Measurements from ENCODE around the gene SERINC5. TPM values are rescaled to one million over a fixed set of nuclear protein-coding genes. Genes with fewer than 3 reads are reported as not detected.
"Not testable (repeated sequence)": the region's sequence is repeated elsewhere in the genome, so short reads cannot be mapped to it uniquely, and the experiment has no call there.

The SERINC5 gene
- total RNA-seq, 6 experiments from 2014 or later, result 16.4 to 28.1 (median 19.9) TPM

GRCh38 chr5:80282054-80282453, 26.2 kb upstream of the SERINC5 start:
- no peak for TF ChIP-seq CTCF (IDR thresholded peaks at IDR 0.05)
- no peaks in the 10 kb centered on the region for H3K4me1 Mint-ChIP-seq (ENCODE audit: low read depth)
- H3K27ac Mint-ChIP-seq, result no peak overlapping the region
- peaks cover 10% of the 10 kb centered on the region for H3K27me3 Mint-ChIP-seq (ENCODE audit: insufficient read depth)
- DNase-seq, result no peak
- H3K36me3 Mint-ChIP-seq (ENCODE audit: low read depth), result no peaks in the 10 kb centered on the region
- no peak overlapping the region for H3K4me3 Mint-ChIP-seq
- no peaks in the 10 kb centered on the region for H3K9me3 Mint-ChIP-seq

GRCh38 chr5:80277191-80277590, 21.3 kb upstream of the SERINC5 start:
- H3K4me1 Mint-ChIP-seq (ENCODE audit: low read depth), result no peaks in the 10 kb centered on the region
- TF ChIP-seq CTCF (IDR thresholded peaks at IDR 0.05), result no peak
- no peak overlapping the region for H3K27ac Mint-ChIP-seq
- no peak for DNase-seq
- H3K36me3 Mint-ChIP-seq (ENCODE audit: low read depth), result no peaks in the 10 kb centered on the region
- H3K27me3 Mint-ChIP-seq (ENCODE audit: insufficient read depth), result no peaks in the 10 kb centered on the region; the same call in none of the 2 replicates
- no peaks in the 10 kb centered on the region for H3K9me3 Mint-ChIP-seq
- H3K4me3 Mint-ChIP-seq, result no peak overlapping the region

- no peak overlapping the region for H3K27ac Mint-ChIP-seq
- DNase-seq, result no peak
- no peak for TF ChIP-seq CTCF (IDR thresholded peaks at IDR 0.05)
- H3K27me3 Mint-ChIP-seq (ENCODE audit: insufficient read depth), result no peaks in the 10 kb centered on the region; the same call in none of the 2 replicates
- no peaks in the 10 kb centered on the region for H3K4me1 Mint-ChIP-seq (ENCODE audit: low read depth)
- no peaks in the 10 kb centered on the region for H3K36me3 Mint-ChIP-seq (ENCODE audit: low read depth)
- H3K4me3 Mint-ChIP-seq, result no peak overlapping the region
- H3K9me3 Mint-ChIP-seq, result no peaks in the 10 kb centered on the region
These were observed 20.3 kb upstream of the SERINC5 start for GRCh38 chr5:80276186-80276585.

- TF ChIP-seq CTCF (IDR thresholded peaks at IDR 0.05), result peak; percentile 59
- no peak overlapping the region for H3K4me3 Mint-ChIP-seq
- no peaks in the 10 kb centered on the region for H3K36me3 Mint-ChIP-seq (ENCODE audit: low read depth)
- H3K27me3 Mint-ChIP-seq (ENCODE audit: insufficient read depth), result no peaks in the 10 kb centered on the region; the same call in none of the 2 replicates
- H3K27ac Mint-ChIP-seq, result no peak overlapping the region
- H3K4me1 Mint-ChIP-seq (ENCODE audit: low read depth), result no peaks in the 10 kb centered on the region
- no peaks in the 10 kb centered on the region for H3K9me3 Mint-ChIP-seq
- no peak for DNase-seq
These were observed 19.5 kb upstream of the SERINC5 start for GRCh38 chr5:80275347-80275746.

GRCh38 chr5:80270543-80270942, 14.7 kb upstream of the SERINC5 start:
- not testable (repeated sequence) for H3K4me3 Mint-ChIP-seq

GRCh38 chr5:80269991-80270438, 14.2 kb upstream of the SERINC5 start:
- no peak for DNase-seq
- Mint-ChIP-seq H3K9me3 (no peaks in the 10 kb centered on the region), H3K27me3 (ENCODE audit: insufficient read depth) (peaks cover 2% of the 10 kb centered on the region; the same call in 1 of the 2 replicates), H3K4me3 (no peak overlapping the region), H3K4me1 (ENCODE audit: low read depth) (no peaks in the 10 kb centered on the region), H3K36me3 (ENCODE audit: low read depth) (no peaks in the 10 kb centered on the region), H3K27ac (no peak overlapping the region)
- no peak for TF ChIP-seq CTCF (IDR thresholded peaks at IDR 0.05)

More at GRCh38 chr5:80270543-80270942, 14.7 kb upstream of the SERINC5 start:
- not testable (repeated sequence) for H3K27ac Mint-ChIP-seq; H3K9me3 Mint-ChIP-seq; H3K36me3 Mint-ChIP-seq (ENCODE audit: low read depth); DNase-seq; H3K27me3 Mint-ChIP-seq (ENCODE audit: insufficient read depth); H3K4me1 Mint-ChIP-seq (ENCODE audit: low read depth)
